ENCODE data around the gene SUN3. TPM values are rescaled to one million over a fixed set of nuclear protein-coding genes. Genes with fewer than 3 reads are reported as not detected.
A peak's percentile ranks its signal among the peaks of the same experiment; 100 is the strongest.
"Not testable (repeated sequence)": the region's sequence is repeated elsewhere in the genome, so short reads cannot be mapped to it uniquely, and the experiment has no call there.

SUN3 gene
- polyA plus RNA-seq, 1 donor from 2014 or later: not detected

- no peaks in the 10 kb centered on the region for H3K9me3 ChIP-seq (ENCODE audit: low read length)
- H3K36me3 ChIP-seq (ENCODE audit: insufficient read depth, low read length): no peaks in the 10 kb centered on the region
- no peak overlapping the region for H3K27ac ChIP-seq (ENCODE audit: low read length)
- no peaks in the 10 kb centered on the region for H4K20me1 ChIP-seq (ENCODE audit: insufficient read depth)
- no peaks in the 10 kb centered on the region for H3K9me2 ChIP-seq (ENCODE audit: insufficient read depth, low read length)
- TF ChIP-seq CTCF (IDR thresholded peaks at IDR 0.05; ENCODE audit: poor library complexity, severe bottlenecking) (peak; percentile 40), MXI1 (conservative IDR thresholded peaks at IDR 0.05; ENCODE audit: poor library complexity, severe bottlenecking) (no peak), EZH2 (IDR thresholded peaks at IDR 0.05; ENCODE audit: borderline replicate concordance, insufficient read depth, low read length, poor library complexity, severe bottlenecking) (no peak)
- no peak overlapping the region for H3K4me3 ChIP-seq (ENCODE audit: low read length)
- H3K79me2 ChIP-seq (replicated peaks; ENCODE audit: insufficient read depth, low read length): no peaks in the 10 kb centered on the region
- no peaks in the 10 kb centered on the region for H3K27me3 ChIP-seq (ENCODE audit: insufficient read depth, low read depth, low read length)
- H2AFZ ChIP-seq (ENCODE audit: low read depth, low read length): no peak overlapping the region
- no peak overlapping the region for H3K4me2 ChIP-seq (ENCODE audit: low read length)
- H3F3A ChIP-seq (ENCODE audit: insufficient read depth, low read length, poor library complexity, severe bottlenecking): no peaks in the 10 kb centered on the region
- no peak overlapping the region for H3K9ac ChIP-seq (ENCODE audit: low read length)
These were observed 40.2 kb downstream of the SUN3 start for GRCh38 chr7:47988496-47989386.

- Histone ChIP-seq H4K20me1 (ENCODE audit: insufficient read depth) (no peaks in the 10 kb centered on the region), H3K27ac (ENCODE audit: low read length) (peak overlapping the region; percentile 21), H3K9ac (ENCODE audit: low read length) (no peak overlapping the region), H3K79me2 (replicated peaks; ENCODE audit: insufficient read depth, low read length) (peaks cover 4% of the 10 kb centered on the region), H3K27me3 (ENCODE audit: insufficient read depth, low read depth, low read length) (no peaks in the 10 kb centered on the region), H3K9me3 (ENCODE audit: low read length) (no peaks in the 10 kb centered on the region), H3K4me3 (ENCODE audit: low read length) (peak overlapping the region; percentile 29), H3K4me2 (ENCODE audit: low read length) (peak overlapping the region; percentile 47), H3K9me2 (ENCODE audit: insufficient read depth, low read length) (no peaks in the 10 kb centered on the region), H3K36me3 (ENCODE audit: insufficient read depth, low read length) (peaks cover 3% of the 10 kb centered on the region), H3F3A (ENCODE audit: insufficient read depth, low read length, poor library complexity, severe bottlenecking) (no peaks in the 10 kb centered on the region), H2AFZ (ENCODE audit: low read depth, low read length) (no peak overlapping the region)
- TF ChIP-seq RAD21 (conservative IDR thresholded peaks at IDR 0.05) (no peak), TAF1 (IDR thresholded peaks at IDR 0.05; ENCODE audit: low read depth) (no peak), EP300 (conservative IDR thresholded peaks at IDR 0.05; ENCODE audit: poor library complexity, severe bottlenecking) (peak; percentile 66), EZH2 (IDR thresholded peaks at IDR 0.05; ENCODE audit: borderline replicate concordance, insufficient read depth, low read length, poor library complexity, severe bottlenecking) (no peak), MXI1 (conservative IDR thresholded peaks at IDR 0.05; ENCODE audit: poor library complexity, severe bottlenecking) (no peak), REST (IDR thresholded peaks at IDR 0.05; ENCODE audit: borderline replicate concordance) (no peak), SMC3 (conservative IDR thresholded peaks at IDR 0.05; ENCODE audit: poor library complexity) (no peak), CTCF (IDR thresholded peaks at IDR 0.05; ENCODE audit: poor library complexity, severe bottlenecking) (peak; percentile 47), POLR2AphosphoS5 (IDR thresholded peaks at IDR 0.05) (peak; percentile 76)
These were observed 46.3 kb downstream of the SUN3 start for GRCh38 chr7:47982610-47983009.

- not testable (repeated sequence) for H3F3A ChIP-seq (ENCODE audit: insufficient read depth, low read length, poor library complexity, severe bottlenecking); H3K27ac ChIP-seq (ENCODE audit: low read length); H3K27me3 ChIP-seq (ENCODE audit: insufficient read depth, low read depth, low read length); H3K4me2 ChIP-seq (ENCODE audit: low read length); H3K9me2 ChIP-seq (ENCODE audit: insufficient read depth, low read length); H3K4me3 ChIP-seq (ENCODE audit: low read length); H3K9ac ChIP-seq (ENCODE audit: low read length); H2AFZ ChIP-seq (ENCODE audit: low read depth, low read length); H3K79me2 ChIP-seq (replicated peaks; ENCODE audit: insufficient read depth, low read length); H3K9me3 ChIP-seq (ENCODE audit: low read length); H4K20me1 ChIP-seq (ENCODE audit: insufficient read depth)
- H3K36me3 ChIP-seq (ENCODE audit: insufficient read depth, low read length): peaks cover 12% of the 10 kb centered on the region
These were observed 48.3 kb downstream of the SUN3 start for GRCh38 chr7:47980648-47981047.
